Stromal cell of bone marrow (primary cell): Measurements from ENCODE around the gene SLC35C1.

Experiments used
- DNase-seq: peaks from one replicate; pipeline ENCODE4 v3.0.0-alpha.2; 2012; ENCODE audit warnings: low read depth

SLC35C1 gene

GRCh38 chr11:45804761-45805304 is at the start of gene SLC35C1:
Gene SLC35C1, plus strand, starts transcription at chr11:45805149. Its CDS starts 653 bp downstream, at chr11:45805802.
- DNase-seq, result peak; percentile 91

- DNase-seq, result no peak
These were observed 49.6 kb upstream of the SLC35C1 start for GRCh38 chr11:45755281-45755859.

- DNase-seq, result no peak
These were observed 48.5 kb upstream of the SLC35C1 start for GRCh38 chr11:45756384-45757010.

GRCh38 chr11:45757672-45758071 is 47.3 kb upstream of the SLC35C1 start:
- DNase-seq, result no peak

- no peak for DNase-seq
These were observed 43.3 kb upstream of the SLC35C1 start for GRCh38 chr11:45761659-45762058.

GRCh38 chr11:45765107-45765668 is 39.8 kb upstream of the SLC35C1 start:
- DNase-seq, result no peak

GRCh38 chr11:45765836-45766235 is 39.1 kb upstream of the SLC35C1 start:
- DNase-seq, result no peak

GRCh38 chr11:45766469-45766868 is 38.5 kb upstream of the SLC35C1 start:
- DNase-seq, result no peak

GRCh38 chr11:45768486-45768885 is 36.5 kb upstream of the SLC35C1 start:
- DNase-seq, result no peak

GRCh38 chr11:45769960-45770359 is 35.0 kb upstream of the SLC35C1 start:
- no peak for DNase-seq

- DNase-seq, result peak; percentile 35
These were observed 33.8 kb upstream of the SLC35C1 start for GRCh38 chr11:45771193-45771565.

GRCh38 chr11:45771566-45772448 is 33.1 kb upstream of the SLC35C1 start:
- DNase-seq, result peak; percentile 46

- DNase-seq, result no peak
These were observed 32.5 kb upstream of the SLC35C1 start for GRCh38 chr11:45772449-45772774.

- no peak for DNase-seq
These were observed 31.8 kb upstream of the SLC35C1 start for GRCh38 chr11:45772986-45773785.

- no peak for DNase-seq
These were observed 30.9 kb upstream of the SLC35C1 start for GRCh38 chr11:45773786-45774655.

GRCh38 chr11:45774786-45775185 is 30.2 kb upstream of the SLC35C1 start:
- DNase-seq, result no peak

- peak; percentile 16 for DNase-seq
These were observed 27.6 kb upstream of the SLC35C1 start for GRCh38 chr11:45777127-45777969.

- DNase-seq, result no peak
These were observed 26.6 kb upstream of the SLC35C1 start for GRCh38 chr11:45778341-45778740.

GRCh38 chr11:45779602-45780001 is 25.3 kb upstream of the SLC35C1 start:
- no peak for DNase-seq

GRCh38 chr11:45786272-45786671 is 18.7 kb upstream of the SLC35C1 start:
- DNase-seq, result no peak
